WI38 (cell line): ENCODE results near the gene HP.

Experiments used
- H3K4me3 ChIP-seq: 2 replicates; pipeline ENCODE4 v1.5.1; 2011; ENCODE audit warnings: low read depth, mild to moderate bottlenecking, control low read depth, low read length
- TF ChIP-seq, protein P1 (sequence below): IDR thresholded peaks from 2 replicates; pipeline ENCODE4 v1.5.1; 2012; ENCODE audit warnings: low read depth, mild to moderate bottlenecking, control low read depth, low read length

HP gene

GRCh38 chr16:72083778-72084404 lies 29.6 kb downstream of the HP start:
- no peak overlapping the region for H3K4me3 ChIP-seq
- TF ChIP-seq, protein P1, sequence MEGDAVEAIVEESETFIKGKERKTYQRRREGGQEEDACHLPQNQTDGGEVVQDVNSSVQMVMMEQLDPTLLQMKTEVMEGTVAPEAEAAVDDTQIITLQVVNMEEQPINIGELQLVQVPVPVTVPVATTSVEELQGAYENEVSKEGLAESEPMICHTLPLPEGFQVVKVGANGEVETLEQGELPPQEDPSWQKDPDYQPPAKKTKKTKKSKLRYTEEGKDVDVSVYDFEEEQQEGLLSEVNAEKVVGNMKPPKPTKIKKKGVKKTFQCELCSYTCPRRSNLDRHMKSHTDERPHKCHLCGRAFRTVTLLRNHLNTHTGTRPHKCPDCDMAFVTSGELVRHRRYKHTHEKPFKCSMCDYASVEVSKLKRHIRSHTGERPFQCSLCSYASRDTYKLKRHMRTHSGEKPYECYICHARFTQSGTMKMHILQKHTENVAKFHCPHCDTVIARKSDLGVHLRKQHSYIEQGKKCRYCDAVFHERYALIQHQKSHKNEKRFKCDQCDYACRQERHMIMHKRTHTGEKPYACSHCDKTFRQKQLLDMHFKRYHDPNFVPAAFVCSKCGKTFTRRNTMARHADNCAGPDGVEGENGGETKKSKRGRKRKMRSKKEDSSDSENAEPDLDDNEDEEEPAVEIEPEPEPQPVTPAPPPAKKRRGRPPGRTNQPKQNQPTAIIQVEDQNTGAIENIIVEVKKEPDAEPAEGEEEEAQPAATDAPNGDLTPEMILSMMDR = no peak

DNA sequence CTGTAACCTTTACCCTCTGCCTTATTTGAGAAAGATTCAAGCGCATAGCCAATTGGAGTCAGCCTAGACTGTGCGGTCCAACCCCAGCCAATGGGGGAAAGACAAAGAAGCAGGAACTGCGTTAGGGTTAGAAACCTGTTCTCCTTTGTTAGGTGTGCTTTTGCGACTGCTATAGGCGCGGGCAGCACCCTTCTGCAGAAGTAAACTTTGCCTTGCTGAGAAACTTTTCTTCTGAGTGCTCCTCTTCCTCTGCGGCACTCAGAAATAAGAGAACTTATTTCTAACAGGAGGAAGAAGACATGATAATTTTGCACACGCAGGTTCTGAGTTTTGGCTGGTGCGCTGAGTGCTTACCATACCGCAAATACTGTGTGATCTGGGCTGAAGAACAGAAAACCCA lies 30.1 kb downstream of the HP start:
- no peak overlapping the region for H3K4me3 ChIP-seq
- TF ChIP-seq, protein P1 = no peak

DNA sequence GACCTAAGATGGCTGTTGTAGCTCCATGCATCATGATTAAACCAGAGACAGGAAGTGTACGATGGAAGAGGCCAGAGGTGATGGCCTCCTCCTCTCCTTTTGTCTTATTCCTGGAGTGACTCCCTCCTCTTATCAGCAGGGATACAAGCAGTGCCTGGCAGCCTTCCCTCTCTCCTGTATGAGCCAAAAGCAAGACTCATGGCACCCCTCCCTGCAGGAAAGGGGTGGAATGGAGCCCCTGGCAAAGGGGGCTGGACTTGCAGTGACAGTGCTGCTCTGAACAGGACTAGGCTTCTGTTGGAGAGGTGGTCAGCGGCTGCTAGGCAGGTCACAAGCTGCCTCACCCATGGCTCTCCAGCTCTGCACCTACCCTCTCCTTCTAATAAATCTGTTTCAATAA lies 30.7 kb downstream of the HP start:
- TF ChIP-seq, protein P1 = no peak

GRCh38 chr16:72091217-72091616 lies 36.9 kb downstream of the HP start:
- TF ChIP-seq, protein P1 = no peak

More for the DNA sequence above, 30.7 kb downstream of the HP start:
- no peak overlapping the region for H3K4me3 ChIP-seq

DNA sequence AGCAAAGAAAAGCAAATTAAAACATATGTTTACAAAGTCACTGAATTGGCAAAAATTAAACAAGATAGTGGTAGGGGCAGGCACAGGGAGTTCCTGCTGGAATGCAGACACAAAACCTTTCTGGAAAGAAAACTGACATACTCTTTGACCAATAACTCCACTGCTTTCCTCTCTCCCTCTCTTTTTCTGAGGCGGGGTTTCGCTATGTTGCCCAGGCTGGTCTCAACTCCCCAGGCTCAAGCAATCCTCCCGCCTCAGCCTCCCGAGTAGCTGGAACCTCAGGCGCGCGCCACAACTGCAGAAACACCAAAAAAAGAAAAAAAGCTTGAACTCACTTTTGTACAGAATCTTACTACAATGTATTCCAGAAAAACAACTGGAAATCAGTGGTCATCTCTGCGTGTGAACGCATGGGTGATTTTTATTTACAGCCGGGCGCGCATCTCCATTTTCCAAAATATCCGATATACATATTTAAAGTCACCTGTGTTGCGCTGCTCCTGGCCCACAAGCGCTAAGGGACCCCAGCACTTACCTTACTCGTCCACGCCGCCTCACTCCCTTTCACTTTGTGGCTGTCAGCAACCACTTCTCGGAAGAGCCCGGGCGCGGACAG lies 38.6 kb downstream of the HP start:
- TF ChIP-seq, protein P1 = no peak

More at GRCh38 chr16:72091217-72091616, 36.9 kb downstream of the HP start:
- no peak overlapping the region for H3K4me3 ChIP-seq

GRCh38 chr16:72093448-72094265 lies 39.4 kb downstream of the HP start, which contains the start of the genes DHX38 and TXNL4B:
Gene DHX38, plus strand, starts transcription at chr16:72093847. Its CDS starts 2,311 bp downstream, at chr16:72096158.
Gene TXNL4B, minus strand, starts transcription at chr16:72093620. Its CDS starts 2,871 bp downstream, at chr16:72090749.
- peak within 1 kb of the TSS; percentile 99 for H3K4me3 ChIP-seq
- TF ChIP-seq, protein P1 = no peak

More for the DNA sequence above, 38.6 kb downstream of the HP start:
- peak overlapping the region; percentile 99 for H3K4me3 ChIP-seq
